Fibroblast of pulmonary artery (primary cell): ENCODE data around the gene AKAP13.
A peak's percentile ranks its signal among the peaks of the same experiment; 100 is the strongest.

ENCODE experiments used
- DNase-seq: peaks from one replicate; pipeline ENCODE4 v3.0.0-alpha.2; 2010; ENCODE audit warnings: low read depth
- H3K4me3 ChIP-seq: replicated peaks from 2 replicates; pipeline ENCODE4 v1.5.1; 2011; ENCODE audit warnings: low read depth, mild to moderate bottlenecking, control low read depth, low read length, moderate library complexity
- CTCF ChIP-seq: IDR thresholded peaks from 2 replicates; pipeline ENCODE4 v1.5.1; 2011; ENCODE audit warnings: mild to moderate bottlenecking, control low read depth, low read length, inconsistent platforms; ENCODE audit errors: missing control alignments

AKAP13 gene

DNA sequence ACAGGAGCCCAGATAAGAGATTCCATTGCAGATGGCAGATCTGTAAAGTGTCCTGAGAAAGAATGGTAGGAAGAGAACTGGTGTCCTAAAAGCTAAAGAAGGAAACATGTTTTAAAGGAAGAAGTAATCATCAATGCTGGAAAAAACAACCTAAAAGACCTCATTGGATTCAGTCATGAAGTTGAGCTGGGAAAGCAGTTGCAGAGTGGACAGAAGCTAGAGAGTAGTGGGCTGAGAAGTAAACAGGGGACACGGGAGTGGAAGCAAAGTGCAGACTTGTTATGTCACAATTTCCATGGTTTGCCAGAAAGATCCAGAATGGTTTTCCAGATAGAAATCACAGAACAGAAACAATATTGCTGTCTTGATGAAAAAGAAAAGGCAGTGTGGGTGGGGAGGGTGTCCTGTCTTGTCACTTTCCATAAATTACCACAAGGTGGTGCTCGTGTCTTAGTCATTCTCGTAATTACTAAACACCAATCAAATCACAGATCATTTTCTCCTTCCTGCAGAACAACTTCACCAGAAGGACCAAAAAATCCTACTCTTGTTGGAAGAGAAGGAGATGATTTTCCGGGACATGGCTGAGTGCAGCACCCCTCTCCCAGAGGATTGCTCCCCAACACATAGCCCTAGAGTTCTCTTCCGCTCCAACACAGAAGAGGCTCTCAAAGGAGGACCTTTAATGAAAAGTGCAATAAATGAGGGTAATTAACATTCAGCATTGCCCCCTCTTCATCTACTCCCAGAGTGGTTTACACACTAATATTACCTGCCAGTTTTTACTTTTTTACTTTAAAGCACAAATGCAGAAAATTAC is 349.8 kb downstream of the AKAP13 start:
- peak; percentile 63 for TF ChIP-seq CTCF
- peak; percentile 80 for DNase-seq

DNA sequence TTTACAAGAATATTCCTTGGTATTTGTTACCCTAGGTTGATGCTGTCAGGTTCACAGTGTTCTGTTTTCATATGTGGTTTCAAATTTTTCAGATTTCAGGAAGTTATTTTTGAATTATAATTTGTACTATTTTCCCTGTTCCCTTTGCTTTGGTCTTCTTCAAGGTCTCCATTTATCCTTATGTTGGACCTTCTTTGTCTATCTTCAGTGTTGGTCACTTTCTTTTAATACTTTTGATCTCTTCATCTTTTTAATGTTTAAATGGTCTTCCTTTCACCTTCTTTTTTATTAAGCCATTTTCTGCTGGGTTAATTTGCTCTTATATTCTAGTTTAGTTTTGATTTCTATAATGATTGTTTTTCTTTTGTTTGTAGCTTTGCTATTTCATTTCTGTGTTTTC is 353.0 kb downstream of the AKAP13 start:
- H3K4me3 ChIP-seq = no peak overlapping the region
- no peak for DNase-seq
- no peak for TF ChIP-seq CTCF

More for the DNA sequence above, 349.8 kb downstream of the AKAP13 start:
- H3K4me3 ChIP-seq = no peak overlapping the region

GRCh38 chr15:85737061-85737460 is 356.7 kb downstream of the AKAP13 start:
- no peak overlapping the region for H3K4me3 ChIP-seq
- DNase-seq = no peak
- TF ChIP-seq CTCF = no peak

DNA sequence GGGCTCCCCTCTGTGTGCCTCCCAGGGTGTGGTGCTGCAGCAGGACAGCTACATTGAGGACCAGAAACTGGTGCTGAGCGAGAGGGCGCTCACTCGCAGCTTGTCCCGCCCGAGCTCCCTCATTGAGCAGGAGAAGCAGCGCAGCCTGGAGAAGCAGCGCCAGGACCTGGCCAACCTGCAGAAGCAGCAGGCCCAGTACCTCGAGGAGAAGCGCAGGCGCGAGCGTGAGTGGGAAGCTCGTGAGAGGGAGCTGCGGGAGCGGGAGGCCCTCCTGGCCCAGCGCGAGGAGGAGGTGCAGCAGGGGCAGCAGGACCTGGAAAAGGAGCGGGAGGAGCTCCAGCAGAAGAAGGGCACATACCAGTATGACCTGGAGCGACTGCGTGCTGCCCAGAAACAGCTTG is 360.6 kb downstream of the AKAP13 start:
- no peak for TF ChIP-seq CTCF
- H3K4me3 ChIP-seq = no peak overlapping the region
- no peak for DNase-seq

GRCh38 chr15:85741662-85742061 is 361.3 kb downstream of the AKAP13 start:
- TF ChIP-seq CTCF = no peak
- H3K4me3 ChIP-seq = no peak overlapping the region
- DNase-seq = no peak

- peak; percentile 42 for DNase-seq
- no peak overlapping the region for H3K4me3 ChIP-seq
- no peak for TF ChIP-seq CTCF
Observed at GRCh38 chr15:85742186-85742821, 361.9 kb downstream of the AKAP13 start.
